22Rv1 (cell line): ENCODE results near the gene RAC3.

Experiments
- ZFX ChIP-seq: fragments of 450-650 bp; IDR thresholded peaks from 2 replicates; pipeline ENCODE4 v1.6.1; 2017; ENCODE audit warnings: antibody characterized with exemption, borderline replicate concordance
- TF ChIP-seq, protein P1 (sequence below): fragments of 450-650 bp; IDR thresholded peaks from 2 replicates; pipeline ENCODE4 v1.5.1; 2017; ENCODE audit warnings: mild to moderate bottlenecking

GRCh38 chr17:81983011-81983638, 48.4 kb upstream of the RAC3 start:
- TF ChIP-seq, protein P1, sequence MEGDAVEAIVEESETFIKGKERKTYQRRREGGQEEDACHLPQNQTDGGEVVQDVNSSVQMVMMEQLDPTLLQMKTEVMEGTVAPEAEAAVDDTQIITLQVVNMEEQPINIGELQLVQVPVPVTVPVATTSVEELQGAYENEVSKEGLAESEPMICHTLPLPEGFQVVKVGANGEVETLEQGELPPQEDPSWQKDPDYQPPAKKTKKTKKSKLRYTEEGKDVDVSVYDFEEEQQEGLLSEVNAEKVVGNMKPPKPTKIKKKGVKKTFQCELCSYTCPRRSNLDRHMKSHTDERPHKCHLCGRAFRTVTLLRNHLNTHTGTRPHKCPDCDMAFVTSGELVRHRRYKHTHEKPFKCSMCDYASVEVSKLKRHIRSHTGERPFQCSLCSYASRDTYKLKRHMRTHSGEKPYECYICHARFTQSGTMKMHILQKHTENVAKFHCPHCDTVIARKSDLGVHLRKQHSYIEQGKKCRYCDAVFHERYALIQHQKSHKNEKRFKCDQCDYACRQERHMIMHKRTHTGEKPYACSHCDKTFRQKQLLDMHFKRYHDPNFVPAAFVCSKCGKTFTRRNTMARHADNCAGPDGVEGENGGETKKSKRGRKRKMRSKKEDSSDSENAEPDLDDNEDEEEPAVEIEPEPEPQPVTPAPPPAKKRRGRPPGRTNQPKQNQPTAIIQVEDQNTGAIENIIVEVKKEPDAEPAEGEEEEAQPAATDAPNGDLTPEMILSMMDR, result no peak
- no peak for TF ChIP-seq ZFX
